PC-3 (cell line): ENCODE data around the gene CDH12. TPM values are rescaled to one million over a fixed set of nuclear protein-coding genes. Genes with fewer than 3 reads are reported as not detected.

Experiments
- ATAC-seq: fragments of 200-7000 bp; cut with Tn5 transposase; 2 replicates; pipeline ENCODE4 v1.9.1; 2020; ENCODE audit warnings: mild to moderate bottlenecking, moderate library complexity
- BruUV-seq: library from RNA; stranded (reverse); fragments of 400-500 nt; replicated peaks from 2 replicates; lab custom pipeline; 2021; lab: Mats Ljungman, UMichigan
- CTCF ChIA-PET: fragments of 300-600 bp; sonication (Branson Sonifier 250); formaldehyde crosslinking; loops from one replicate; lab custom pipeline; 2022; ENCODE audit warnings: antibody characterized with exemption; lab: Charles Lee
- POLR2A ChIA-PET: fragments of 300-600 bp; sonication (Branson Sonifier 250); formaldehyde crosslinking; loops from one replicate; lab custom pipeline; 2022; ENCODE audit warnings: antibody characterized with exemption; ENCODE audit not compliant: unreplicated experiment; lab: Charles Lee
- DNase-seq: peaks from one replicate; pipeline ENCODE4 v3.0.0-alpha.2; 2015
- H2AFZ ChIP-seq: fragments of 300-600 bp; sonication (generic); 2 replicates; pipeline ENCODE4 v1.6.0; 2016; ENCODE audit warnings: antibody characterized with exemption, low read length
- H3F3A ChIP-seq: fragments of 300-600 bp; sonication (generic); one replicate; pipeline ENCODE4 v1.6.0; 2017; ENCODE audit warnings: antibody characterized with exemption, low read length, control low read depth, mild to moderate bottlenecking; ENCODE audit not compliant: unreplicated experiment
- H3K27ac ChIP-seq: fragments of 300-600 bp; sonication (generic); 2 replicates; pipeline ENCODE4 v1.5.1; 2016; ENCODE audit warnings: mild to moderate bottlenecking, low read length
- H3K27me3 ChIP-seq: fragments of 300-600 bp; sonication (generic); 2 replicates; pipeline ENCODE4 v1.6.1; 2016; ENCODE audit warnings: low read length, mixed read lengths
- H3K36me3 ChIP-seq: fragments of 300-600 bp; sonication (generic); 2 replicates; pipeline ENCODE4 v1.6.1; 2016; ENCODE audit warnings: low read depth, mixed run types, low read length, mixed read lengths
- H3K4me1 ChIP-seq: fragments of 300-600 bp; sonication (generic); 2 replicates; pipeline ENCODE4 v1.5.1; 2016; ENCODE audit warnings: low read length; ENCODE audit not compliant: insufficient read depth
- H3K4me2 ChIP-seq: fragments of 300-600 bp; sonication (generic); 2 replicates; pipeline ENCODE4 v1.6.0; 2016; ENCODE audit warnings: low read length
- H3K4me3 ChIP-seq: fragments of 300-600 bp; sonication (generic); 2 replicates; pipeline ENCODE4 v1.5.1; 2016; ENCODE audit warnings: mild to moderate bottlenecking, low read length, mixed read lengths
- H3K79me2 ChIP-seq: fragments of 300-600 bp; sonication (generic); 2 replicates; pipeline ENCODE4 v1.6.1; 2017; ENCODE audit warnings: low read length, mixed read lengths
- H3K9ac ChIP-seq: fragments of 300-600 bp; sonication (generic); 2 replicates; pipeline ENCODE4 v1.6.0; 2016; ENCODE audit warnings: mild to moderate bottlenecking, low read length
- H3K9me2 ChIP-seq: fragments of 300-600 bp; sonication (generic); replicated peaks from 2 replicates; pipeline ENCODE4 v1.6.1; 2016; ENCODE audit warnings: mixed run types, low read length, mixed read lengths
- H3K9me3 ChIP-seq: fragments of 300-600 bp; sonication (generic); 2 replicates; pipeline ENCODE4 v1.6.1; 2016; ENCODE audit warnings: low read length, mixed read lengths
- H4K20me1 ChIP-seq: fragments of 300-600 bp; sonication (generic); 2 replicates; pipeline ENCODE4 v1.6.1; 2016; ENCODE audit warnings: low read length, mixed read lengths
- EZH2 ChIP-seq: fragments of 300-600 bp; sonication (generic); IDR thresholded peaks from one replicate; pipeline ENCODE4 v1.6.1; 2017; ENCODE audit warnings: antibody characterized with exemption, mild to moderate bottlenecking, low read length; ENCODE audit not compliant: unreplicated experiment
- EZH2phosphoT487 ChIP-seq: fragments of 300-600 bp; sonication (generic); IDR thresholded peaks from 2 replicates; pipeline ENCODE4 v1.6.1; 2018; ENCODE audit warnings: mild to moderate bottlenecking, antibody characterized with exemption, low read length, borderline replicate concordance
- intact Hi-C: fragments of 100-400 bp; cut with micrococcal nuclease; formaldehyde crosslinking; loops from 2 replicates; pipeline ENCODE4 v1.9.0; 2023
- total RNA-seq: library from RNA; depleted of rRNA; stranded (reverse); fragments of >200 nt; gene quantifications from 2 replicates; pipeline ENCODE4 v1.2.3, GENCODE V29; 2014
- TF ChIP-seq, protein P1 (sequence below): fragments of 300-600 bp; sonication (generic); conservative IDR thresholded peaks from 2 replicates; pipeline ENCODE4 v1.5.1; 2017; ENCODE audit warnings: antibody characterized with exemption, low read depth, mild to moderate bottlenecking, low read length

Gene CDH12
- total RNA-seq, 1 experiment from 2014 or later = 0.44 TPM

- POLR2A ChIA-PET = no interaction called here
- BruUV-seq = no TSS peak
- Histone ChIP-seq H3K9me3 (no peaks in the 10 kb centered on the region), H3K36me3 (no peaks in the 10 kb centered on the region), H3F3A (no peaks in the 10 kb centered on the region), H2AFZ (no peak overlapping the region), H3K4me1 (no peaks in the 10 kb centered on the region), H4K20me1 (no peaks in the 10 kb centered on the region), H3K4me3 (no peak overlapping the region), H3K27ac (no peak overlapping the region), H3K27me3 (peaks cover 13% of the 10 kb centered on the region; the same call in 1 of the 2 replicates), H3K4me2 (no peak overlapping the region), H3K9me2 (no peaks in the 10 kb centered on the region), H3K79me2 (no peaks in the 10 kb centered on the region), H3K9ac (no peak overlapping the region)
- CTCF ChIA-PET = no interaction called here
- DNase-seq (no peak), ATAC-seq (no peak)
- intact Hi-C loops = no loop called here
- TF ChIP-seq, protein P1, sequence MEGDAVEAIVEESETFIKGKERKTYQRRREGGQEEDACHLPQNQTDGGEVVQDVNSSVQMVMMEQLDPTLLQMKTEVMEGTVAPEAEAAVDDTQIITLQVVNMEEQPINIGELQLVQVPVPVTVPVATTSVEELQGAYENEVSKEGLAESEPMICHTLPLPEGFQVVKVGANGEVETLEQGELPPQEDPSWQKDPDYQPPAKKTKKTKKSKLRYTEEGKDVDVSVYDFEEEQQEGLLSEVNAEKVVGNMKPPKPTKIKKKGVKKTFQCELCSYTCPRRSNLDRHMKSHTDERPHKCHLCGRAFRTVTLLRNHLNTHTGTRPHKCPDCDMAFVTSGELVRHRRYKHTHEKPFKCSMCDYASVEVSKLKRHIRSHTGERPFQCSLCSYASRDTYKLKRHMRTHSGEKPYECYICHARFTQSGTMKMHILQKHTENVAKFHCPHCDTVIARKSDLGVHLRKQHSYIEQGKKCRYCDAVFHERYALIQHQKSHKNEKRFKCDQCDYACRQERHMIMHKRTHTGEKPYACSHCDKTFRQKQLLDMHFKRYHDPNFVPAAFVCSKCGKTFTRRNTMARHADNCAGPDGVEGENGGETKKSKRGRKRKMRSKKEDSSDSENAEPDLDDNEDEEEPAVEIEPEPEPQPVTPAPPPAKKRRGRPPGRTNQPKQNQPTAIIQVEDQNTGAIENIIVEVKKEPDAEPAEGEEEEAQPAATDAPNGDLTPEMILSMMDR = no peak
- TF ChIP-seq EZH2phosphoT487 = no peak
- no peak for TF ChIP-seq EZH2
Measured at GRCh38 chr5:22079566-22079965, 773.6 kb downstream of the CDH12 start.

GRCh38 chr5:22079002-22079401 is 774.1 kb downstream of the CDH12 start:
- POLR2A ChIA-PET = no interaction called here

DNA sequence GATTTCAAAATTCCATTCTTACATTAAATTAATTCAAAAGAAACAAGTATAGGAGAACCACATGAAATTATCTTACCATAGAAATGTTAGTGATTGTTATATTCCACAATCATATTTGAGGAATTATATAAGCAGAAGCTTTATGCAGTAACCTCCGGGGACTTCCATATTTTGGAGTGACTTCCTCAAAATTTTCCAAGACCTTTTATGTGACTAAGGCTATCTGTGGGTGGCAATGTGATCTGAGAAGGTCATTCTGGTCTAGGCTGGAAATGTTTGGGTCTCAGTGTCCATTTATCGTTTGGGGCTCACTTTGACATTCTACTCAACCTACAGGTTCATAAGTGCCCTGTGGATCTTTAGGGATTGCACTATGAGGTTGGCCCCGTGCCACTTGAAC is 776.6 kb downstream of the CDH12 start:
- TF ChIP-seq EZH2 (no peak), EZH2phosphoT487 (no peak)
- TF ChIP-seq, protein P1 = no peak
- no peak overlapping the region for H3K4me2 ChIP-seq
- CTCF ChIA-PET = no interaction called here
- H3K4me1 ChIP-seq = no peaks in the 10 kb centered on the region
- H3K4me3 ChIP-seq = no peak overlapping the region
- DNase-seq (no peak), ATAC-seq (no peak)
- H3K27ac ChIP-seq = no peak overlapping the region
- intact Hi-C loops = no loop called here
- H4K20me1 ChIP-seq = no peaks in the 10 kb centered on the region
- peaks cover 13% of the 10 kb centered on the region; the same call in 1 of the 2 replicates for H3K27me3 ChIP-seq
- H3K9ac ChIP-seq = no peak overlapping the region
- no peaks in the 10 kb centered on the region for H3K36me3 ChIP-seq
- POLR2A ChIA-PET = no interaction called here
- H3K9me3 ChIP-seq = no peaks in the 10 kb centered on the region
- H3F3A ChIP-seq = no peaks in the 10 kb centered on the region
- H3K9me2 ChIP-seq = no peaks in the 10 kb centered on the region
- no peaks in the 10 kb centered on the region for H3K79me2 ChIP-seq
- no TSS peak for BruUV-seq
- no peak overlapping the region for H2AFZ ChIP-seq

More at GRCh38 chr5:22079002-22079401, 774.1 kb downstream of the CDH12 start:
- TF ChIP-seq EZH2phosphoT487 (no peak), EZH2 (no peak)
- TF ChIP-seq, protein P1 = no peak
- peaks cover 13% of the 10 kb centered on the region; the same call in 1 of the 2 replicates for H3K27me3 ChIP-seq
- H3K4me2 ChIP-seq = no peak overlapping the region
- intact Hi-C loops = no loop called here
- no peaks in the 10 kb centered on the region for H3F3A ChIP-seq
- no peak overlapping the region for H2AFZ ChIP-seq
- no peaks in the 10 kb centered on the region for H3K4me1 ChIP-seq
- no peaks in the 10 kb centered on the region for H3K36me3 ChIP-seq
- no peak overlapping the region for H3K27ac ChIP-seq
- no peaks in the 10 kb centered on the region for H3K9me3 ChIP-seq
- DNase-seq = no peak
- CTCF ChIA-PET = no interaction called here
- no peaks in the 10 kb centered on the region for H3K79me2 ChIP-seq
- no peak for ATAC-seq
- no TSS peak for BruUV-seq
- H4K20me1 ChIP-seq = no peaks in the 10 kb centered on the region
- no peaks in the 10 kb centered on the region for H3K9me2 ChIP-seq
- H3K4me3 ChIP-seq = no peak overlapping the region
- no peak overlapping the region for H3K9ac ChIP-seq
